T-cell (primary cell): Measurements from ENCODE around the gene WNT7A. TPM values are rescaled to one million over a fixed set of nuclear protein-coding genes. Genes with fewer than 3 reads are reported as not detected.
A peak's percentile ranks its signal among the peaks of the same experiment; 100 is the strongest.

Source experiments
- ATAC-seq, 4 experiments: fragments of 200-7000 bp in 3 of 4; fragments of 150-1000 bp in 1 of 4; cut with Tn5 transposase; replicated peaks in 1 of 4; 1 replicate in 3 of 4; 2 replicates in 1 of 4; pipeline ENCODE4 v1.10.0; 2021; ENCODE audit warnings: moderate library complexity in 3 of 4, mild to moderate bottlenecking in 2 of 4, moderate number of reproducible peaks in 1 of 4
- CTCF ChIA-PET, 2 donors: fragments of 300-600 bp; sonication (Branson Sonifier 250); formaldehyde crosslinking; loops; one replicate each; lab custom pipeline; 2022; ENCODE audit warnings: antibody characterized with exemption in 2 of 2; lab: Charles Lee
- POLR2A ChIA-PET, 2 donors: fragments of 300-600 bp; sonication (Branson Sonifier 250); formaldehyde crosslinking; loops; one replicate each; lab custom pipeline; 2022; ENCODE audit warnings: antibody characterized with exemption in 2 of 2; lab: Charles Lee
- DNase-seq, 35 experiments: peaks; one replicate each; pipeline versions ENCODE4 v3.0.0 to v3.0.0-alpha.2; 2013 to 2023
- H3K27ac ChIP-seq: one replicate; pipeline ENCODE4 v1.5.1; 2013; ENCODE audit warnings: low read length
- H3K27me3 ChIP-seq, 2 experiments: replicated peaks in 1 of 2; 1 replicate in 1 of 2; 2 replicates in 1 of 2; pipeline versions ENCODE4 v1.6.1 to v1.7.0; 2013; ENCODE audit warnings: low read length in 1 of 2, mixed read lengths in 1 of 2; ENCODE audit not compliant: control insufficient read depth in 2 of 2, insufficient read depth in 2 of 2; ENCODE audit errors: extremely low read depth in 1 of 2
- H3K36me3 ChIP-seq, 2 donors: 1 replicate in 1 of 2; 2 replicates in 1 of 2; pipeline versions ENCODE4 v1.6.1 to v1.7.0; 2013; ENCODE audit warnings: low read length in 1 of 2; ENCODE audit not compliant: control insufficient read depth in 2 of 2, insufficient read depth in 1 of 2; ENCODE audit errors: extremely low read depth in 1 of 2
- H3K4me1 ChIP-seq, 2 experiments: 1 replicate in 1 of 2; 2 replicates in 1 of 2; pipeline versions ENCODE4 v1.6.1 to v1.7.0; 2013; ENCODE audit warnings: low read length in 2 of 2, mixed read lengths in 1 of 2; ENCODE audit not compliant: insufficient read depth in 2 of 2, control insufficient read depth in 1 of 2; ENCODE audit errors: extremely low read depth in 1 of 2
- H3K4me3 ChIP-seq, 2 donors: 1 replicate in 1 of 2; 2 replicates in 1 of 2; pipeline versions ENCODE4 v1.5.1 to v1.7.0; 2013; ENCODE audit warnings: mild to moderate bottlenecking in 2 of 2, low read length in 1 of 2, moderate library complexity in 1 of 2; ENCODE audit not compliant: control insufficient read depth in 1 of 2; ENCODE audit errors: extremely low read depth in 1 of 2
- H3K9me3 ChIP-seq: 2 replicates; pipeline ENCODE4 v1.7.0; 2013
- H3K27ac Mint-ChIP-seq, 2 donors: one replicate each; pipeline ENCODE4 v1.8.0; 2020 to 2021; ENCODE audit warnings: mild to moderate bottlenecking in 2 of 2, mixed read lengths in 2 of 2
- H3K27me3 Mint-ChIP-seq, 2 donors: one replicate each; pipeline ENCODE4 v1.8.0; 2021 to 2022; ENCODE audit warnings: mixed read lengths in 2 of 2
- H3K36me3 Mint-ChIP-seq: one replicate; pipeline ENCODE4 v1.8.0; 2021; ENCODE audit warnings: mixed read lengths
- H3K4me1 Mint-ChIP-seq, 3 donors: one replicate each; pipeline ENCODE4 v1.8.0; 2020 to 2022; ENCODE audit warnings: mixed read lengths in 3 of 3, mild to moderate bottlenecking in 1 of 3
- H3K4me3 Mint-ChIP-seq, 3 donors: one replicate each; pipeline ENCODE4 v1.8.0; 2020 to 2022; ENCODE audit warnings: mild to moderate bottlenecking in 3 of 3, mixed read lengths in 3 of 3, moderate library complexity in 3 of 3
- H3K9me3 Mint-ChIP-seq, 3 donors: one replicate each; pipeline ENCODE4 v1.8.0; 2020 to 2022; ENCODE audit warnings: mixed read lengths in 3 of 3
- WGBS: methylation state at CpG from one replicate; pipeline ENCODE4 v1.1.5; 2013; ENCODE audit warnings: missing lambda C conversion rate; ENCODE audit not compliant: insufficient coverage; 5-methylcytosine and 5-hydroxymethylcytosine counted together
- total RNA-seq, 35 experiments: library from RNA in 6 of 35; stranded (reverse) in 6 of 35; fragments of 120-200 nt in 1 of 35; gene quantifications; one replicate each; pipeline versions ENCODE4 v1.2.1 to v1.2.4 and lab custom pipeline; 2013 to 2026

The WNT7A gene
- total RNA-seq, 5 donors from 2014 or later (not counting 1 experiment from before 2014, with no cell fraction given): 8.2 to 15.4 (median 11.7) TPM

- Histone ChIP-seq H3K27me3 (no peaks in the 10 kb centered on the region), H3K27ac (no peak overlapping the region), H3K9me3 (no peaks in the 10 kb centered on the region), H3K4me1 (no peaks in the 10 kb centered on the region), H3K36me3 (no peaks in the 10 kb centered on the region), H3K4me3 (no peak overlapping the region)
- H3K27ac Mint-ChIP-seq: no peak overlapping the region
- DNase-seq (no peak), ATAC-seq (no peak)
- H3K9me3 Mint-ChIP-seq: no peaks in the 10 kb centered on the region
- no peaks in the 10 kb centered on the region for H3K27me3 Mint-ChIP-seq
- H3K4me1 Mint-ChIP-seq: peaks cover 3 to 24% (median 10%) of the 10 kb centered on the region in 3 donors
- ChIA-PET POLR2A (no interaction called here), CTCF (no interaction called here)
- H3K4me3 Mint-ChIP-seq: no peak overlapping the region
- H3K36me3 Mint-ChIP-seq: peaks cover 26% of the 10 kb centered on the region
- 80% methylated on average over 7 of the region's 7 CpGs for WGBS
Observed at GRCh38 chr3:13827699-13828098, 52.2 kb downstream of the WNT7A start.

DNA sequence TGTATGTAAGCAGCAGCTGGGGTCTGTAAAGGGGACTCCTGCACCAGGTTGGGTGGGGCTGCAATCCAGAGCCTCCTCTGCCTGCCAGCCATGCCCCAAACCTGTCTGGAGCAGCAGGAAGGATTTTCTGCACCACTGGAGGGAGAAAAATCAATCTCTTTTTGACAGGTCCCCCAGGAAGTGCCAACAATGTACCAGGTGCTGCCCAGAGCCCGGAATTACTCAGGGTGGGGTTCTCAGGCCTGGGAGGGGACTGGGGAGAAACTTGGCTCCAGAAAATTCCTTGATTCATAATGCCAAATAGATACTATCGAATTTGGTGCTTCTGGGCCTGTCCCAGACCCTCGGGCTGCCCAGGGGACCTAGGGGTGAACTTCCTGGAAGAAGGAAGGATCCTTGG lies 52.6 kb downstream of the WNT7A start:
- Histone ChIP-seq H3K36me3 (no peaks in the 10 kb centered on the region), H3K4me1 (no peaks in the 10 kb centered on the region), H3K4me3 (no peak overlapping the region), H3K9me3 (no peaks in the 10 kb centered on the region), H3K27ac (no peak overlapping the region), H3K27me3 (no peaks in the 10 kb centered on the region)
- CTCF ChIA-PET: interaction anchor here in 1 of 2 donors (1.0 kb wide), 1 partner anchor 170 kb away, joined by 3 read pairs; no protein-coding TSS in a partner anchor
- no peaks in the 10 kb centered on the region for H3K9me3 Mint-ChIP-seq
- POLR2A ChIA-PET: no interaction called here
- no peak overlapping the region for H3K27ac Mint-ChIP-seq
- no peak overlapping the region for H3K4me3 Mint-ChIP-seq
- 64% methylated on average over 2 of the region's 3 CpGs for WGBS
- peaks cover 3 to 24% (median 11%) of the 10 kb centered on the region in 3 donors for H3K4me1 Mint-ChIP-seq
- ATAC-seq (no peak), DNase-seq (no peak)
- no peaks in the 10 kb centered on the region for H3K27me3 Mint-ChIP-seq
- peaks cover 28% of the 10 kb centered on the region for H3K36me3 Mint-ChIP-seq

DNA sequence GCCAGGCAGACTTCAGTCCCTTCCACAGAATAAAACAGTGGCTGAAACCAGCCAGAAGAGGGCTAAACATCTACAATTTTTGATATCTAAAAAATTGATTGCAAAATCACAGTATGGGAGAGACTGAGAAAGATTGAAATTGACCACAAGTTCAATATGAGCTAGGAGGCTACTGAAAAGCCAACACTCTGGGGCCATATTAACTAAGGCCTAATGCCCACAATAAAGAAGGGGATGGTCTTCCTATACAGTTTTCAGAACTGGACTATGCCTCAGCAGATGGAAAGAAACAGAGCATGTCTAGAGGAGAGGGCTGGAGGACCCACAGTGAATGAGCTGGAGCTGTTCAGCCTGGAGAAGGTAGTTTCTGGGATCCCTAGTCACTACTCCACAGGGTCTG lies 53.2 kb downstream of the WNT7A start:
- no peaks in the 10 kb centered on the region for H3K36me3 ChIP-seq
- H3K27me3 Mint-ChIP-seq: no peaks in the 10 kb centered on the region
- no peaks in the 10 kb centered on the region for H3K4me1 ChIP-seq
- ChIA-PET CTCF (interaction anchor here in 1 of 2 donors (1.0 kb wide), 1 partner anchor 169 kb away, joined by 3 read pairs; no protein-coding TSS in a partner anchor), POLR2A (no interaction called here)
- H3K4me3 ChIP-seq: no peak overlapping the region
- ATAC-seq (peak in 1 of 4 experiments; percentile 17), DNase-seq (peak in 1 of 35 experiments; percentile 14)
- no peak overlapping the region for H3K4me3 Mint-ChIP-seq
- H3K4me1 Mint-ChIP-seq: peaks cover 3 to 24% (median 13%) of the 10 kb centered on the region in 3 donors
- H3K9me3 ChIP-seq: no peaks in the 10 kb centered on the region
- no peaks in the 10 kb centered on the region for H3K9me3 Mint-ChIP-seq
- H3K36me3 Mint-ChIP-seq: peaks cover 29% of the 10 kb centered on the region
- H3K27me3 ChIP-seq: no peaks in the 10 kb centered on the region
- H3K27ac Mint-ChIP-seq: peak overlapping the region in 1 of 2 donors; percentile 22
- no peak overlapping the region for H3K27ac ChIP-seq

DNA sequence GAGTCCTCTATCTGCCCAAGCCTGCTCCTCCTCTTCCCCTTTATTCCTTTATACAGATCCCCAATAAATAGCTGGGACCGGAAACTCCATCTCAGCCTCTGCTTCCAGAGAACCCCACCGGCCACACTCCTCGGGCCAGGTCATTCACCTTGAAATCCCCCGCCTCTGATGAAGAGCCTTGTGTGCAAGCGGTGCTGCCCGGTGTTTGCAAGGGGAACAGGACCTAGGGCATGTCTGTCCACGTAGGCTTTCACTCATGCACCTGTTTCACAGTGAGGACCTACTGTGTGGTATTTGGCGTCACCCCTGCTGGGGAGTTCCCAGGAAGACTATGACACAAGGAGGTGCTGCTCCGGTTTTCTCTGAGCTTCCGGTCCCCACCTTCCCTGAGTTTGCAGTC lies 54.0 kb downstream of the WNT7A start:
- Histone ChIP-seq H3K27ac (no peak overlapping the region), H3K4me3 (no peak overlapping the region), H3K9me3 (no peaks in the 10 kb centered on the region), H3K27me3 (no peaks in the 10 kb centered on the region), H3K4me1 (no peaks in the 10 kb centered on the region), H3K36me3 (no peaks in the 10 kb centered on the region)
- H3K4me3 Mint-ChIP-seq: no peak overlapping the region
- ChIA-PET POLR2A (no interaction called here), CTCF (no interaction called here)
- ATAC-seq (no peak), DNase-seq (no peak)
- no peaks in the 10 kb centered on the region for H3K9me3 Mint-ChIP-seq
- peaks cover 3 to 24% (median 15%) of the 10 kb centered on the region in 3 donors for H3K4me1 Mint-ChIP-seq
- H3K27ac Mint-ChIP-seq: peak overlapping the region in 1 of 2 donors; percentile 57
- H3K36me3 Mint-ChIP-seq: peaks cover 28% of the 10 kb centered on the region
- H3K27me3 Mint-ChIP-seq: no peaks in the 10 kb centered on the region
- WGBS: 85% methylated on average over 8 of the region's 10 CpGs

DNA sequence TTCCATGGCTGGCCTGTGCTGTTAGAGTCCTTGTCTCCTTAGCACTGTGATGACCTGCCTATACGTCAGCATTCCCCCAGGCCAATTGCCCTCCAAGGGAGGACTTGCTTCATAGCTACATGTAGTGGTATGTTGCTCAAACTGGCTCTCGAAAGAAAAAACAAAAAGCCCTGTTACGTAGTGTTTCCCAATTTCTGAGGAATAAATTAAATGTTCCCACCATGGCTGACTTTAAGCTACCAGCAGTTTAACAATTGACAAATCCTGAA lies 54.6 kb downstream of the WNT7A start:
- Histone ChIP-seq H3K36me3 (no peaks in the 10 kb centered on the region), H3K27me3 (no peaks in the 10 kb centered on the region), H3K4me1 (no peaks in the 10 kb centered on the region), H3K4me3 (no peak overlapping the region), H3K9me3 (no peaks in the 10 kb centered on the region), H3K27ac (no peak overlapping the region)
- Mint-ChIP-seq H3K27me3 (no peaks in the 10 kb centered on the region), H3K9me3 (no peaks in the 10 kb centered on the region), H3K4me3 (no peak overlapping the region), H3K36me3 (peaks cover 26% of the 10 kb centered on the region), H3K27ac (no peak overlapping the region), H3K4me1 (peaks cover 3 to 24% (median 15%) of the 10 kb centered on the region in 3 donors)
- DNase-seq: no peak
- ChIA-PET POLR2A (no interaction called here), CTCF (no interaction called here)
- ATAC-seq: no peak
- no CpG with 5 or more reads among the region's 3 CpGs for WGBS

DNA sequence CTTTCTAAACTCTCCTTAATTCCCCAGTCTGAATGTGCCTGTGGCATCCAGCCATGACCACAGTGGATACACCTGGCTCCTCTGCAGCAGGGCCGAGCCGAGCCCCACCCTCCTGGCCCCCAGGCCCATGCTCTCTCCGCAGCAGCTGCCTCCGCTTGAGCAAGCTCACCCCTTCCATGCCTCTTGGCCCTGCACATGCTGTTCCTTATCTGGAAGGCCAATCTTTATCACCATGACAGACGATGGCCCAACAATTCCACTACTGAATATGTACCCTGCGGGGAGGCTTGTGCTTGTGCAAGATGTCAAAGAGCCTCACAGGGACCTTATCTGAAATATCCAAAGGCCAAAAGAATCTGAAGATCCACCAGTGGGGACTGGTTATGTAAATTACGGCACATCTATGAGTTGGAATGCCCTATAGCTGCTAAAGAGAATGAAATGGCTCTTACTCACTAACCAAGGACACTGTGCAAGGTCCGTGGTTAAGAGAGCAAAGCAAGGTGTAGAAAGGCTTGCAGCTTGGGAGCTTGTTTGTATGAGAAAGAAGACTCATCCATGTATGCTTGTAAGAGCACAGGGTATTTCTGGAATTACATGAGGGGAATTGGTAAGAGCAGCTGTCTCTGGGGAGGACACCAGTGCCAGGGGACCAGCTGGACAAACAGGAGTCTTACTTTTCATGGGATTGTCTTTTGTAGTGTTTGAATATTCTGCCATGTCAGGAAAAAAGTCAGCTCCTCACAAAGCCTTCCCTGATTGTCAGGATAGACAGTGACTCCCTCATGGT lies 55.2 kb downstream of the WNT7A start:
- H3K9me3 Mint-ChIP-seq: no peaks in the 10 kb centered on the region

More for the DNA sequence above, 55.2 kb downstream of the WNT7A start:
- peaks cover 3 to 24% (median 14%) of the 10 kb centered on the region in 3 donors for H3K4me1 Mint-ChIP-seq
- Histone ChIP-seq H3K9me3 (no peaks in the 10 kb centered on the region), H3K4me3 (no peak overlapping the region), H3K27ac (no peak overlapping the region), H3K36me3 (no peaks in the 10 kb centered on the region), H3K27me3 (no peaks in the 10 kb centered on the region), H3K4me1 (no peaks in the 10 kb centered on the region)
- WGBS: 85% methylated on average over 5 of the region's 8 CpGs
- peaks cover 31% of the 10 kb centered on the region for H3K36me3 Mint-ChIP-seq
- ChIA-PET POLR2A (no interaction called here), CTCF (no interaction called here)
- no peaks in the 10 kb centered on the region for H3K27me3 Mint-ChIP-seq
- DNase-seq: no peak
- no peak overlapping the region for H3K4me3 Mint-ChIP-seq
- H3K27ac Mint-ChIP-seq: no peak overlapping the region
- ATAC-seq: no peak
